HG03521 (cell line): ENCODE data around the gene KCNJ8.

ENCODE experiments used
- ATAC-seq: cut with Tn5 transposase; IDR thresholded peaks from one replicate; pipeline ENCODE4 v1.9.1; 2021; ENCODE audit warnings: mild to moderate bottlenecking, moderate library complexity; ENCODE audit not compliant: unreplicated experiment

Gene KCNJ8

GRCh38 chr12:21718944-21719650 is 55.4 kb downstream of the KCNJ8 start:
- no peak for ATAC-seq

- no peak for ATAC-seq
These were observed 56.1 kb downstream of the KCNJ8 start for GRCh38 chr12:21718403-21718802.

- ATAC-seq: no peak
These were observed 56.7 kb downstream of the KCNJ8 start for GRCh38 chr12:21717767-21718166.

GRCh38 chr12:21715386-21715785 is 59.1 kb downstream of the KCNJ8 start:
- no peak for ATAC-seq
